GM10248 (cell line): ENCODE results near the gene TMBIM1.

Experiments
- CTCF ChIA-PET: fragments of 300-600 bp; sonication (Branson Sonifier 250); formaldehyde crosslinking; extraction: SDS; loops from one replicate; lab custom pipeline; 2021; ENCODE audit warnings: antibody characterized with exemption; lab: Yijun Ruan, JAX
- POLR2A ChIA-PET: fragments of 350-650 bp; sonication (Branson Sonifier 250); formaldehyde crosslinking; extraction: SDS; loops from one replicate; lab custom pipeline; 2020; ENCODE audit warnings: antibody characterized with exemption; lab: Yijun Ruan, JAX
- DNase-seq: peaks from one replicate; pipeline ENCODE4 v3.0.0; 2012; ENCODE audit errors: extremely low spot score
- CTCF ChIP-seq: IDR thresholded peaks from 2 replicates; pipeline ENCODE4 v1.5.1; 2012; ENCODE audit warnings: mild to moderate bottlenecking, low read depth; ENCODE audit errors: extremely low read depth, missing control alignments, control extremely low read depth

TMBIM1 gene, protein sequence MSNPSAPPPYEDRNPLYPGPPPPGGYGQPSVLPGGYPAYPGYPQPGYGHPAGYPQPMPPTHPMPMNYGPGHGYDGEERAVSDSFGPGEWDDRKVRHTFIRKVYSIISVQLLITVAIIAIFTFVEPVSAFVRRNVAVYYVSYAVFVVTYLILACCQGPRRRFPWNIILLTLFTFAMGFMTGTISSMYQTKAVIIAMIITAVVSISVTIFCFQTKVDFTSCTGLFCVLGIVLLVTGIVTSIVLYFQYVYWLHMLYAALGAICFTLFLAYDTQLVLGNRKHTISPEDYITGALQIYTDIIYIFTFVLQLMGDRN

GRCh38 chr2:218292048-218293014 is at the start of gene TMBIM1:
Gene TMBIM1 (minus strand): TSS chr2:218292503. CDS start chr2:218282141, 10,362 bp downstream.
- ChIA-PET CTCF (interaction anchor here (0.6 to 5.0 kb wide), 16 partner anchors 10 to 451 kb away, joined by 3 to 42 read pairs (median 4); partner anchors contain the start of genes AAMP, CATIP and PNKD), POLR2A (no interaction called here)
- peak; percentile 93 for DNase-seq
- peak; percentile 86 for TF ChIP-seq CTCF

DNA sequence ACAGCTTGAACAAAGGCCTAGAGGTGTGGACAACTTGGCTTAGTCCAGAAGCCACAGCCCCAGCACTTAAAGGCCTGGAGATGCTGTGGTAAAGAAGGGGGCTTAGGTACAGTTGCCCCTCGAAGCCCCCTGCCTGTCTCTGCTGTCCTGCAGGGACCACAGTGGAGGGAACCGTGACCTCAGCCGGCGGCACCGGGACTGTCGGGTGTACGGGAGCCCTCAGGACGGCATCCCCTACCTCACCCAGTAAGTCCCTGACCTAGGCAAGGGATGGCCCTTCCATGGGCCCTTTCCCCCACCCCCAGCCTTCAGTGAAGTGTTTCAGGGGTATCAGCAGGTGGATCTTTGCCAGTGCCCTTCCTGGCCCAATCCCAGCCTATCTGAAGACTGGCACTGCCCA is 49.1 kb upstream of the TMBIM1 start:
- no peak for TF ChIP-seq CTCF
- DNase-seq: no peak
- ChIA-PET POLR2A (no interaction called here), CTCF (interaction anchor here (2.2 kb wide), 1 partner anchor 40 kb away, joined by 8 read pairs; no protein-coding TSS in a partner anchor)

DNA sequence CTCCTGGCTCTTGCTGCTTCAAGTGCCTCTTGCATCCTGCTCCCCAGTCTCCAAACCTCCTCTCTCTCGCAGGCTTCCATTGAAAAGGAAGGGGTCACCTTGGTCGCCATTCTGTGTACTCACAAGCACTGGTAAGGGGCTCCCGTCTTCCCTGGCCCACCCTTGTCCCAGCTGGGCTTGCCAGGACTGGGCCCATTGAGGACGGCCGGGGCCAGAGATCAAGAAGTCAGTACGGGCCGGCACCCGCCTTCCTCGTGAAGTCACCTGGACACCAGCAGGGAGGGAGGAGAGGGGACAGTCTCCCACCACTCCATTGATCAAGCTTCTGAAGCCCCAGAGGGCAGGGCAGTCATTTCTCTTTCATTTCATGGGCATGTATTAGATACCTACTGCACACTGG is 48.4 kb upstream of the TMBIM1 start:
- no peak for TF ChIP-seq CTCF
- DNase-seq: no peak
- ChIA-PET POLR2A (no interaction called here), CTCF (interaction anchor here (1.7 to 2.2 kb wide), 2 partner anchors 16 to 39 kb away, joined by 6 to 8 read pairs; partner anchors contain the start of gene CATIP)

DNA sequence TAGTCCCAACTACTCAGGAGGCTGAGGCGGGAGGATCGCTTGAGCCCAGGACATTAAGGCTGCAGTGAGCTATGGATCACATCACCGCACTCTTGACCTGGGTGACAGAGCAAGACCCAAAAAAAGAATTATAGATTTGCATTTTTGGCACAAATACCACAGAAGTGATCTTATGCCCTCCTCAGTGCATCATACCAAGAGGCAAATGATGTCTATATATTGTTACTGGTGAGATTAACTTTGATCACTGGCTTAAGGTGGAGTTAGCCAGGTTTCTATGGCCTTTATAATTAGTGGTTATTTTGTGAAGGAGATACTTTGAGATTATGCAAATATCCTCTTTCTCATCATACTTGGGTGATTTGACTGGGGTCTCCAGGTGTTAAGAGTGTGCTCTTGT is 42.2 kb upstream of the TMBIM1 start:
- no peak for TF ChIP-seq CTCF
- DNase-seq: no peak
- POLR2A ChIA-PET: no interaction called here
- CTCF ChIA-PET: interaction anchor here (1.4 to 1.7 kb wide), 2 partner anchors 22 to 33 kb away, joined by 3 to 6 read pairs; partner anchors contain the start of gene CATIP

GRCh38 chr2:218332920-218333645 is 40.8 kb upstream of the TMBIM1 start:
- ChIA-PET CTCF (interaction anchor here (0.8 to 1.0 kb wide), 2 partner anchors 10 to 23 kb away, joined by 3 read pairs; partner anchors contain the start of gene CATIP), POLR2A (no interaction called here)
- DNase-seq: no peak
- no peak for TF ChIP-seq CTCF
